Uterus (tissue), 4 donors: Measurements from ENCODE around the gene ZDHHC21. TPM values are rescaled to one million over a fixed set of nuclear protein-coding genes. Genes with fewer than 3 reads are reported as not detected.

Experiments used
- DNase-seq, 2 donors: peaks; one replicate each; pipeline ENCODE4 v3.0.0-alpha.2; 2019 to 2020
- H3K27ac ChIP-seq, 2 donors: fragments of 200-600 bp; sonication (generic); 1 replicate in 1 of 2; 2 replicates in 1 of 2; pipeline ENCODE4 v1.5.1; 2016 to 2018
- H3K27me3 ChIP-seq, 2 donors: fragments of 200-600 bp; sonication (generic); one replicate each; pipeline ENCODE4 v1.5.1; 2018 to 2019; ENCODE audit warnings: control low read depth in 1 of 2
- H3K36me3 ChIP-seq, 2 donors: fragments of 200-600 bp; sonication (generic); one replicate each; pipeline ENCODE4 v1.5.1; 2019; ENCODE audit warnings: control low read depth in 1 of 2
- H3K4me1 ChIP-seq, 2 donors: fragments of 200-600 bp; sonication (generic); one replicate each; pipeline ENCODE4 v1.5.1; 2018 to 2019; ENCODE audit warnings: control low read depth in 1 of 2
- H3K4me3 ChIP-seq, 2 donors: fragments of 200-600 bp; sonication (generic); 1 replicate in 1 of 2; 2 replicates in 1 of 2; pipeline ENCODE4 v1.5.1; 2018 to 2019; ENCODE audit warnings: mild to moderate bottlenecking in 1 of 2
- H3K9me3 ChIP-seq, 2 donors: fragments of 200-600 bp; sonication (generic); one replicate each; pipeline ENCODE4 v1.5.1; 2019; ENCODE audit warnings: control low read depth in 1 of 2
- POLR2A ChIP-seq, 2 donors: fragments of 450-650 bp; IDR thresholded peaks; one replicate each; pipeline ENCODE4 v1.6.1; 2016; ENCODE audit warnings: antibody characterized with exemption in 2 of 2, mild to moderate bottlenecking in 1 of 2, moderate library complexity in 1 of 2
- intact Hi-C: fragments of 100-400 bp; cut with DNase I; formaldehyde crosslinking; loops from one replicate; pipeline ENCODE4 v1.15.1; 2023; ENCODE audit warnings: low total_unique reads
- total RNA-seq, 4 donors: library from RNA; depleted of rRNA in 3 of 4; stranded (reverse); fragments of >200 nt in 3 of 4; gene quantifications; one replicate each; pipeline versions ENCODE4 v1.1.0 to v1.2.4, GENCODE V29; 2014 to 2023
- TF ChIP-seq, protein P1 (sequence below), 4 experiments: fragments of 200-600 bp in 2 of 4; fragments of 450-650 bp in 2 of 4; sonication (generic) in 2 of 4; IDR thresholded peaks; one replicate each; pipeline ENCODE4 v1.5.1; 2016 to 2019; ENCODE audit warnings: antibody characterized with exemption in 4 of 4, mild to moderate bottlenecking in 2 of 4, moderate library complexity in 1 of 4
- donor health status: DM: yes; HTN: yes; CAD: no.

Gene ZDHHC21
- total RNA-seq, 4 donors from 2014 or later, result 6.9 to 54.9 (median 13.6) TPM

DNA sequence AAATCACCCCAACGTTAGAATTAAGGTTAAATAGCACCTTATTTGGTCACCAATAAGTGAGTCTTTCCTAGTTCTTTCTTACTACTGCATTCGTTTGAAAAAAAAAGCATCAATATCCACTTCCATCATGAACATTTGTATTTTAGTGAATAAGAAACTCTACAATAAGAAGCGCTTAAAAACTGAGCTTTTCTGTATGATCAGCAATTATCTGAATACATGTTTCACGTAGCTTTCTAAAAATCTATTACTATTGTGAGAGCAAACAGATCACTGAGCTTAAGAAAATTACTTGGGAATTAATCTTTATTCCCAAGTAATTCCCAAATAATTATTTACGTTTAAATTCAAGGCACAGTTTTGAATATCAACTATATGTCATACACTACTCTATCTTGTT is 32.5 kb downstream of the ZDHHC21 start:
- H3K27me3 ChIP-seq, result no peaks in the 10 kb centered on the region
- TF ChIP-seq, protein P1, sequence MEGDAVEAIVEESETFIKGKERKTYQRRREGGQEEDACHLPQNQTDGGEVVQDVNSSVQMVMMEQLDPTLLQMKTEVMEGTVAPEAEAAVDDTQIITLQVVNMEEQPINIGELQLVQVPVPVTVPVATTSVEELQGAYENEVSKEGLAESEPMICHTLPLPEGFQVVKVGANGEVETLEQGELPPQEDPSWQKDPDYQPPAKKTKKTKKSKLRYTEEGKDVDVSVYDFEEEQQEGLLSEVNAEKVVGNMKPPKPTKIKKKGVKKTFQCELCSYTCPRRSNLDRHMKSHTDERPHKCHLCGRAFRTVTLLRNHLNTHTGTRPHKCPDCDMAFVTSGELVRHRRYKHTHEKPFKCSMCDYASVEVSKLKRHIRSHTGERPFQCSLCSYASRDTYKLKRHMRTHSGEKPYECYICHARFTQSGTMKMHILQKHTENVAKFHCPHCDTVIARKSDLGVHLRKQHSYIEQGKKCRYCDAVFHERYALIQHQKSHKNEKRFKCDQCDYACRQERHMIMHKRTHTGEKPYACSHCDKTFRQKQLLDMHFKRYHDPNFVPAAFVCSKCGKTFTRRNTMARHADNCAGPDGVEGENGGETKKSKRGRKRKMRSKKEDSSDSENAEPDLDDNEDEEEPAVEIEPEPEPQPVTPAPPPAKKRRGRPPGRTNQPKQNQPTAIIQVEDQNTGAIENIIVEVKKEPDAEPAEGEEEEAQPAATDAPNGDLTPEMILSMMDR (IDR thresholded peaks at IDR 0.05), result no peak
- TF ChIP-seq POLR2A (IDR thresholded peaks at IDR 0.05), result no peak
- H3K9me3 ChIP-seq, result no peaks in the 10 kb centered on the region
- no peaks in the 10 kb centered on the region for H3K4me1 ChIP-seq
- no peak for DNase-seq
- no peak overlapping the region for H3K27ac ChIP-seq
- no peaks in the 10 kb centered on the region for H3K36me3 ChIP-seq
- intact Hi-C loops, result no loop called here
- H3K4me3 ChIP-seq, result no peak overlapping the region

DNA sequence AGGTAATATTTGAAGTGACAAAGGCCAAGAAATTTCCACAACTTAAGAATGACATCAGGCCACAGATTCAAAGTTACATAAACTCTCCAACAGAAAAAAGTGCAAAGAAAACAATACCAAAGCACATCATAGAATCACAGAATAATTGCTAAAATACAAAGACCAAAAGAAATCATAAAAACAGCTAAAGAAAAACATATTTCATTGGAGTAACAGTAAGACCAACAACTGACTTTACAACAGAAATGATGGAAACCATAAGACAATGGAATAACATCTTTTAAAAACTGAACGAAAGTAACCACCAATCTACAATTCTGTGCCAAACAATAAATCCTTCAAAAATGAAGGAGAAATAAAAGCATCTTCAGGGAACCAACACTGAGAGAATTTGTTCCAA is 38.3 kb downstream of the ZDHHC21 start:
- Histone ChIP-seq H3K9me3 (peaks cover 0 to 7% of the 10 kb centered on the region in 2 donors), H3K4me3 (no peak overlapping the region), H3K4me1 (no peaks in the 10 kb centered on the region), H3K36me3 (no peaks in the 10 kb centered on the region), H3K27me3 (peaks cover 0 to 2% of the 10 kb centered on the region in 2 donors), H3K27ac (no peak overlapping the region)
- intact Hi-C loops, result no loop called here
- DNase-seq, result no peak
- no peak for TF ChIP-seq POLR2A (IDR thresholded peaks at IDR 0.05)
- TF ChIP-seq, protein P1 (IDR thresholded peaks at IDR 0.05), result no peak

DNA sequence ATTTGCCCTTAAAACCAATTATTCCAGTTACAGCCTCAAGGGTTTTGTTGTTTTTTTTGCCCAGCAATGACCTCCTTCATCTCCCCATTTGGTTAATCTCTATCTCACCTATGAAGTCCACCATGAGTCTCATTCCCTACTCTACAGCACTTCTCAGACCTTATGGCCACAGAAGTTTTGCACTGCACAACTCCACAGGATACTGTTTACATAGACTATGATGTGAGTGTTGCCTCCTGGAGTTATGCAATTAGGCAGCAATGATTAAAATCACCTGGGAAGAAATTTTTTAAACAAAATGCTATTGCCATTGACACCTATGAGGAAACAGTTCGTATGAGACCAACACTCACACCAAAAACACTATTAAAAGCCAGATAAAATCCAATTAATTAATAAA is 39.7 kb downstream of the ZDHHC21 start:
- Histone ChIP-seq H3K9me3 (peaks cover 0 to 7% of the 10 kb centered on the region in 2 donors), H3K36me3 (no peaks in the 10 kb centered on the region), H3K4me1 (no peaks in the 10 kb centered on the region), H3K4me3 (no peak overlapping the region), H3K27ac (no peak overlapping the region), H3K27me3 (peaks cover 0 to 2% of the 10 kb centered on the region in 2 donors)
- TF ChIP-seq, protein P1 (IDR thresholded peaks at IDR 0.05), result no peak
- TF ChIP-seq POLR2A (IDR thresholded peaks at IDR 0.05), result no peak
- intact Hi-C loops, result no loop called here
- DNase-seq, result no peak

DNA sequence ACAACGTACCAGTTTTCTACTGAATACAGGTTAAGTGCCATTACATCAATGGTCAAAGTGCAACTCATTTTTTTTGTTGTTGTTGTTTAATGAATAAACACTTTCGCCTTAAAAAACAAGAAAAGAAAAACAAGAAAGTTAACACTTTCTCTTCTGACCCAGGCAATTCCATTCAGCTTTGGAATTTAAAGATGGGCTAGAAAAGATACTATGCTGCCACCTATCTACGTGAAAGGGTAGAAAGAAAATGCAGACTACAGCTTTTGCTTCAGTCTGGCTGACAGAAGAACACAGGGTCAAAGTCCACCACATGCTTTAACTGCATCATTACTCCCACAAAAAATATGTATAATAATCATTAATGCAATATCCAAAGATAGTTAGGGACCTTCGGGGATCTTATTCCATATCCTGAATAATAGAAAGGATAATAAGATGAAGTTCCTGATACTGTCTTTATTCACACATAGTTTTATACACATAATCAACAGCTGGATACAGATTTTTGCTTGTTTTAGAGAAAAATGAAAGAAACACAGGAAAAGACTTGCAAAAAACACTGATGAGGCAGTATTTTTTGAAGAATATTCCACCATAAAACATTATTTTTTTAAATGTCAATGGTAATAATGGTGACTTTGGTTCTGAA is 40.4 kb downstream of the ZDHHC21 start:
- Histone ChIP-seq H3K9me3 (peaks cover 0 to 7% of the 10 kb centered on the region in 2 donors), H3K36me3 (no peaks in the 10 kb centered on the region), H3K4me1 (no peaks in the 10 kb centered on the region), H3K27me3 (peaks cover 0 to 2% of the 10 kb centered on the region in 2 donors), H3K4me3 (no peak overlapping the region), H3K27ac (no peak overlapping the region)
- DNase-seq, result no peak
- intact Hi-C loops, result no loop called here
- TF ChIP-seq, protein P1 (IDR thresholded peaks at IDR 0.05), result no peak
- no peak for TF ChIP-seq POLR2A (IDR thresholded peaks at IDR 0.05)

DNA sequence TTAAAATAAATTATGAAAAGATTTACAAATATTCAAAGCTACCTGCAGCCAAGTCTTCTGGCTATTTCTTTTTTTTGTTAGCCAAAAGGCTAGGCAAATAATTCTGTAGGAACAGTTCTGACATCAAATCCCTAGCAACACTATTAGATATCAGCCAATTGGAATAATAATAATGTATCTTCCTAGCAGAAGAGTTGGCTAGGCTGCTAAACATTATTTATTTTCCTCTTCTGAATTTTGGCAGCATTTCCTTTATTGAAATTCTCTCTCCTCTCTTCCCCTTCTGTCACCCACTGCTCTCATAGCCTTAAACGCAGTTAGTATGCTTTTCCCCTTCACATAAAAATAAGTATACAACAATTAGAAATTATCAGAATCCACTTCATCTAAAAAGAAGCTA is 42.6 kb downstream of the ZDHHC21 start:
- no peaks in the 10 kb centered on the region for H3K4me1 ChIP-seq
- peaks cover 0 to 2% of the 10 kb centered on the region in 2 donors for H3K27me3 ChIP-seq
- no peak overlapping the region for H3K4me3 ChIP-seq
- H3K27ac ChIP-seq, result no peak overlapping the region
- no peak for TF ChIP-seq POLR2A (IDR thresholded peaks at IDR 0.05)
- TF ChIP-seq, protein P1 (IDR thresholded peaks at IDR 0.05), result no peak
- intact Hi-C loops, result no loop called here
- no peaks in the 10 kb centered on the region for H3K36me3 ChIP-seq
- peaks cover 0 to 7% of the 10 kb centered on the region in 2 donors for H3K9me3 ChIP-seq
- no peak for DNase-seq
